Measurements from ENCODE around the gene C1orf87. TPM values are rescaled to one million over a fixed set of nuclear protein-coding genes. Genes with fewer than 3 reads are reported as not detected.

The C1orf87 gene
- total RNA-seq, 4 donors from 2014 or later, result not detected

- no peaks in the 10 kb centered on the region for H3K36me3 ChIP-seq
- H3K4me3 ChIP-seq, result no peak overlapping the region
- intact Hi-C loops (cut with DNase I), result no loop called here
- WGBS, 2 donors, result 48 to 65% methylated on average over 3 of the region's 3 CpGs
- TF ChIP-seq CTCF (IDR thresholded peaks at IDR 0.05), result no peak
- TF ChIP-seq POLR2A (IDR thresholded peaks at IDR 0.05), result no peak
- H3K27ac ChIP-seq, result no peak overlapping the region
- H3K9me3 ChIP-seq, result no peaks in the 10 kb centered on the region
- no peak for DNase-seq
- no peaks in the 10 kb centered on the region for H3K27me3 ChIP-seq
- H3K4me1 ChIP-seq, result no peaks in the 10 kb centered on the region
Observed at GRCh38 chr1:60102267-60103061, 28.9 kb upstream of the C1orf87 start.

GRCh38 chr1:60101516-60101915 lies 27.9 kb upstream of the C1orf87 start:
- no peak for TF ChIP-seq CTCF (IDR thresholded peaks at IDR 0.05)
- TF ChIP-seq POLR2A (IDR thresholded peaks at IDR 0.05), result no peak
- Histone ChIP-seq H3K4me3 (no peak overlapping the region), H3K27ac (no peak overlapping the region), H3K4me1 (no peaks in the 10 kb centered on the region), H3K27me3 (no peaks in the 10 kb centered on the region), H3K36me3 (no peaks in the 10 kb centered on the region), H3K9me3 (no peaks in the 10 kb centered on the region)
- WGBS, 2 donors, result 67 to 88% methylated on average over 2 of the region's 2 CpGs
- intact Hi-C loops (cut with DNase I), result no loop called here
- no peak for DNase-seq

GRCh38 chr1:60091195-60091715 lies 17.7 kb upstream of the C1orf87 start:
- TF ChIP-seq CTCF (IDR thresholded peaks at IDR 0.05) (no peak), POLR2A (IDR thresholded peaks at IDR 0.05) (no peak)

GRCh38 chr1:60090655-60091054 lies 17.1 kb upstream of the C1orf87 start:
- intact Hi-C loops (cut with DNase I), result no loop called here
- TF ChIP-seq CTCF (IDR thresholded peaks at IDR 0.05) (no peak), POLR2A (IDR thresholded peaks at IDR 0.05) (no peak)
- H3K9me3 ChIP-seq, result no peaks in the 10 kb centered on the region
- H3K27ac ChIP-seq, result no peak overlapping the region
- no peaks in the 10 kb centered on the region for H3K36me3 ChIP-seq
- H3K27me3 ChIP-seq, result no peaks in the 10 kb centered on the region
- no peaks in the 10 kb centered on the region for H3K4me1 ChIP-seq
- 51 to 68% methylated on average over 2 of the region's 2 CpGs for WGBS, 2 donors
- no peak for DNase-seq
- no peak overlapping the region for H3K4me3 ChIP-seq

More at GRCh38 chr1:60091195-60091715, 17.7 kb upstream of the C1orf87 start:
- Histone ChIP-seq H3K4me3 (no peak overlapping the region), H3K4me1 (no peaks in the 10 kb centered on the region), H3K36me3 (no peaks in the 10 kb centered on the region), H3K9me3 (no peaks in the 10 kb centered on the region), H3K27ac (no peak overlapping the region), H3K27me3 (no peaks in the 10 kb centered on the region)
- DNase-seq, result no peak
- WGBS, 2 donors, result 84 to 87% methylated on average over 6 of the region's 6 CpGs
- intact Hi-C loops (cut with DNase I), result no loop called here

GRCh38 chr1:60088620-60089155 lies 15.1 kb upstream of the C1orf87 start:
- H3K36me3 ChIP-seq, result no peaks in the 10 kb centered on the region
- TF ChIP-seq CTCF (IDR thresholded peaks at IDR 0.05) (no peak), POLR2A (IDR thresholded peaks at IDR 0.05) (no peak)
- H3K4me3 ChIP-seq, result no peak overlapping the region
- H3K27ac ChIP-seq, result no peak overlapping the region
- no peaks in the 10 kb centered on the region for H3K9me3 ChIP-seq
- WGBS, 2 donors, result 70 to 73% methylated on average over 5 of the region's 5 CpGs
- DNase-seq, result no peak
- H3K27me3 ChIP-seq, result no peaks in the 10 kb centered on the region
- H3K4me1 ChIP-seq, result no peaks in the 10 kb centered on the region
- intact Hi-C loops (cut with DNase I), result no loop called here
